Ishikawa (cell line): ENCODE data around the gene NXNL1.

ENCODE experiments used
- CEBPB ChIP-seq: IDR thresholded peaks from 2 replicates; pipeline ENCODE4 v1.6.1; 2012
- CREB1 ChIP-seq: IDR thresholded peaks from 2 replicates; pipeline ENCODE4 v1.6.1; 2012; ENCODE audit warnings: low read depth
- EGR1 ChIP-seq: IDR thresholded peaks from 2 replicates; pipeline ENCODE4 v1.6.1; 2012
- EP300 ChIP-seq: IDR thresholded peaks from 2 replicates; pipeline ENCODE4 v1.6.1; 2012; ENCODE audit warnings: borderline replicate concordance
- FOXM1 ChIP-seq: IDR thresholded peaks from 2 replicates; pipeline ENCODE4 v1.6.1; 2012; ENCODE audit warnings: low read depth, borderline replicate concordance
- NFIC ChIP-seq: IDR thresholded peaks from 2 replicates; pipeline ENCODE4 v1.6.1; 2012
- RAD21 ChIP-seq: IDR thresholded peaks from 2 replicates; pipeline ENCODE4 v1.6.1; 2012; ENCODE audit warnings: low read depth
- TAF1 ChIP-seq: IDR thresholded peaks from 2 replicates; pipeline ENCODE4 v1.6.1; 2012; ENCODE audit warnings: low read depth, mild to moderate bottlenecking
- TCF12 ChIP-seq: IDR thresholded peaks from 2 replicates; pipeline ENCODE4 v1.6.1; 2012; ENCODE audit warnings: low read depth
- TEAD4 ChIP-seq: IDR thresholded peaks from 2 replicates; pipeline ENCODE4 v1.6.1; 2012
- USF1 ChIP-seq: IDR thresholded peaks from 2 replicates; pipeline ENCODE4 v1.6.1; 2012
- YY1 ChIP-seq: IDR thresholded peaks from 2 replicates; pipeline ENCODE4 v1.6.1; 2012; ENCODE audit warnings: low read depth
- ZBTB7A ChIP-seq: IDR thresholded peaks from 2 replicates; pipeline ENCODE4 v1.6.1; 2012; ENCODE audit warnings: low read depth
- TF ChIP-seq, protein P1 (sequence below): IDR thresholded peaks from 2 replicates; pipeline ENCODE4 v1.6.1; 2012
- TF ChIP-seq, protein P2 (sequence below): IDR thresholded peaks from 2 replicates; pipeline ENCODE4 v1.6.1; 2012; ENCODE audit warnings: low read depth, mild to moderate bottlenecking

Gene NXNL1

DNA sequence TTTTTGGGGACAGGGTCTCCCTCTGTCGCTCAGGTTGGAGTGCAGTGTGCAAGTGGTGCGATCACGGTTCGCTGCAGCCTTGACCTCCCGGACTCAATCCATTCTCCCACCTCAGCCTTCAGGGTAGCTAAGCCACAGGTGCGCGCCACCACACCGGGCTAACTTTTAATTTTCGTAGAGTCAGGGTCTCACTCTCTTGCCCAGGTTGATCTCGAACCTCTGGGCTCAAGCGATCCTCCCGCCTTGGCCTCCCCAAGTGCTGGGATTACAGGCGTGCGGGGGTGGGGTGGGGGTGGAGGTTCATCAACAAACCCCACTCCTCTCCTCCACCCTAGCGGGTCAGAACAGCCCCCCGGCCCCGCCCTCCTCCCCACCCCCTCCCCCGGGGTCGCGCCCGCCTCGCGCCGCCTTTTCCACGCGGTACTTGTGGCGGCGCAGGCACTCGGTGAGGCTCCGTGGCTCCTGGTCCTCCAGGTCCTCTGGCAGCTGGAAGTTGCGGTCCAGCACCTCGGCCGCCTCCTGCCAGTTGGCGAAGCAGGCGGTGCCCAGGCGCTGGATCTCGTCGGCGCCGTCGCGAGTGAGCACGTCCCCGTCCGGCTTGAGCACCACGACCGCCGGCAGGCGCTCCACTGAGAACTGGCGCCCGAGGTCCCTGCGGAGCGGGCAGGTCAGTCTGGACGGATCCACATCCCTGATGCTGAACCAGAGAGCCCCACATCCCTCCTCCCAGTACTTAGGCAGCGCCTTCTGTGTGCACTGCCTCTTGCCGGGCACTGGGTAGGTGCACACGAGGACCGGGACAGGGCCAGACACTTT is 5.2 kb downstream of the NXNL1 start:
- no peak for TF ChIP-seq YY1
- TF ChIP-seq, protein P1, sequence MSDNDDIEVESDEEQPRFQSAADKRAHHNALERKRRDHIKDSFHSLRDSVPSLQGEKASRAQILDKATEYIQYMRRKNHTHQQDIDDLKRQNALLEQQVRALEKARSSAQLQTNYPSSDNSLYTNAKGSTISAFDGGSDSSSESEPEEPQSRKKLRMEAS = 0 out of 2 replicates have a peak, but pooled peaks have one; percentile 22
- TF ChIP-seq, protein P2, sequence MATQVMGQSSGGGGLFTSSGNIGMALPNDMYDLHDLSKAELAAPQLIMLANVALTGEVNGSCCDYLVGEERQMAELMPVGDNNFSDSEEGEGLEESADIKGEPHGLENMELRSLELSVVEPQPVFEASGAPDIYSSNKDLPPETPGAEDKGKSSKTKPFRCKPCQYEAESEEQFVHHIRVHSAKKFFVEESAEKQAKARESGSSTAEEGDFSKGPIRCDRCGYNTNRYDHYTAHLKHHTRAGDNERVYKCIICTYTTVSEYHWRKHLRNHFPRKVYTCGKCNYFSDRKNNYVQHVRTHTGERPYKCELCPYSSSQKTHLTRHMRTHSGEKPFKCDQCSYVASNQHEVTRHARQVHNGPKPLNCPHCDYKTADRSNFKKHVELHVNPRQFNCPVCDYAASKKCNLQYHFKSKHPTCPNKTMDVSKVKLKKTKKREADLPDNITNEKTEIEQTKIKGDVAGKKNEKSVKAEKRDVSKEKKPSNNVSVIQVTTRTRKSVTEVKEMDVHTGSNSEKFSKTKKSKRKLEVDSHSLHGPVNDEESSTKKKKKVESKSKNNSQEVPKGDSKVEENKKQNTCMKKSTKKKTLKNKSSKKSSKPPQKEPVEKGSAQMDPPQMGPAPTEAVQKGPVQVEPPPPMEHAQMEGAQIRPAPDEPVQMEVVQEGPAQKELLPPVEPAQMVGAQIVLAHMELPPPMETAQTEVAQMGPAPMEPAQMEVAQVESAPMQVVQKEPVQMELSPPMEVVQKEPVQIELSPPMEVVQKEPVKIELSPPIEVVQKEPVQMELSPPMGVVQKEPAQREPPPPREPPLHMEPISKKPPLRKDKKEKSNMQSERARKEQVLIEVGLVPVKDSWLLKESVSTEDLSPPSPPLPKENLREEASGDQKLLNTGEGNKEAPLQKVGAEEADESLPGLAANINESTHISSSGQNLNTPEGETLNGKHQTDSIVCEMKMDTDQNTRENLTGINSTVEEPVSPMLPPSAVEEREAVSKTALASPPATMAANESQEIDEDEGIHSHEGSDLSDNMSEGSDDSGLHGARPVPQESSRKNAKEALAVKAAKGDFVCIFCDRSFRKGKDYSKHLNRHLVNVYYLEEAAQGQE = peak; percentile 32; the same call in 1 of the 2 replicates

DNA sequence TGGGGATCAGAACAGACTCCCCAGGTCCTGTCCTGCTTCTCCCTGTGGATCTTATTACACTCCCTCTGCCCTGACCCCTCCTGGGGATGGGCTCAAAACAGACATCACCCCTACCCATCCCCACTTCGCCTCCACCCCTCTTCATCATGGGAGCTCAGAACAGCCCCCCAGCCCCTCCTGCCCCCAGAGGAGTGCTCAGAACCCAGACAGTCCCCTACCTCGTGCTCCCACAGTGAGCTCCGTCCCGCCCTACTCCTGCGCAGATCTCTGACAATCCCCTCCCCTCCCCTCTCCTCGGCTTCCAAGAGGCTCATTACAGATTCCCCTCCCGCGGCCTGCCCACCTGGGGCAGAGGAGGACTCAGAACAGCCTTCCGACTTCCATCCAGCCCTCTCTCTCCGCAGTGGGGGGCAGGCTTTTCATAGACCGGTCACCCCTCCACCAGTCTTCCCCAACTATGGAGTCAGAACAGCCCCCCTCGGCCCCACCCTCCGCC is 6.1 kb downstream of the NXNL1 start:
- TF ChIP-seq, protein P2 = no peak
- TF ChIP-seq YY1 (no peak), TEAD4 (no peak), TCF12 (no peak), NFIC (no peak), RAD21 (no peak), TAF1 (no peak), CREB1 (no peak), CEBPB (no peak), USF1 (no peak), EGR1 (no peak), FOXM1 (no peak), EP300 (no peak), ZBTB7A (no peak)

GRCh38 chr19:17451820-17452219 is 8.9 kb downstream of the NXNL1 start:
- TF ChIP-seq CEBPB (no peak), NFIC (no peak), EGR1 (no peak), TAF1 (no peak), TCF12 (no peak), ZBTB7A (no peak), RAD21 (no peak), TEAD4 (no peak)
- TF ChIP-seq, protein P2 = no peak

DNA sequence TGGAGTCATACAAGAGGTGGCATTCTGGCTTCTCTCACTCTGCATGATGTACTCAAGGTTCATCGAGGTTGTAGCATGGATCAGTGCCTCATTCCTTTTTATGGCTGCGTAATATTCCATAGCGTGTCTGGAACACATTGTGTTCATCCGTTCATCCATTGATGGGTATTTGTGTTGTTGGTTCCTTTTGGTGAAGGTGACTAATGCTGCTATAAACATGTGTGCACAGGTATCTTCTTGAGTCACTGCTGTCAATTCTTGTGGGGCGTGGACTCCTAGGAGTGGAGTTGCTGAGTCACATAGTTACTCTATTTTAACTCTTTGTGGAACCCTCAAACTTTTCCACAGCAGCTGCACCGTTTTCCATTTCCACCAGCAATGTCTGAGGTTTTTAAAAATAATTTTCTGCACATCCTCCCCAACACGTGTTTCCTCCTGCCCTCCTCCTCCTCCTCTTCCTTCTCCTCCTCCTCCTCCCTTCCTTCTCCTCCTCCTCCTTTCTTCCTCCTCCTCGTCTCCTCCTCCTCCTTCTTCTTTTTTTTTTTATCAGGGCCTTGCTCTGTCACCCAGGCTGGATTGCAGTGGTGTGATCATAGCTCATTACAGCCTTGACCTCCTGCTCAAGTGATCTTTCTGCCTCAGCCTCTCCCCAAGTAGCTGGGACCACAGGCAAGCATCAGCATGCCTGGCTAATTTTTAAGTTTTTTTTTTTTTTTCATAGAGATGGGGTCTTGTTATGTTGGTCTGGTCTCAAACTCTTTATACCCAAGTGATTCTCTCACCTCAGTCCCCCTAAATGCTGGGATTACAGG is 10.3 kb downstream of the NXNL1 start:
- no peak for TF ChIP-seq RAD21
- no peak for TF ChIP-seq EP300
- TF ChIP-seq USF1 = no peak
- no peak for TF ChIP-seq TCF12
- TF ChIP-seq TAF1 = no peak
- TF ChIP-seq, protein P2 = no peak
- TF ChIP-seq EGR1 = no peak
- no peak for TF ChIP-seq CEBPB
